Activated CD8-positive, alpha-beta memory T cell treated with anti-CD3 and anti-CD28 coated beads, Interleukin-2, amount 50 U/mL, for 48 hours (primary cell): ENCODE measurements around the gene POLR3K.

ENCODE experiments used
- DNase-seq: peaks from one replicate; pipeline ENCODE4 v3.0.0-alpha.2; 2020

Gene POLR3K

DNA sequence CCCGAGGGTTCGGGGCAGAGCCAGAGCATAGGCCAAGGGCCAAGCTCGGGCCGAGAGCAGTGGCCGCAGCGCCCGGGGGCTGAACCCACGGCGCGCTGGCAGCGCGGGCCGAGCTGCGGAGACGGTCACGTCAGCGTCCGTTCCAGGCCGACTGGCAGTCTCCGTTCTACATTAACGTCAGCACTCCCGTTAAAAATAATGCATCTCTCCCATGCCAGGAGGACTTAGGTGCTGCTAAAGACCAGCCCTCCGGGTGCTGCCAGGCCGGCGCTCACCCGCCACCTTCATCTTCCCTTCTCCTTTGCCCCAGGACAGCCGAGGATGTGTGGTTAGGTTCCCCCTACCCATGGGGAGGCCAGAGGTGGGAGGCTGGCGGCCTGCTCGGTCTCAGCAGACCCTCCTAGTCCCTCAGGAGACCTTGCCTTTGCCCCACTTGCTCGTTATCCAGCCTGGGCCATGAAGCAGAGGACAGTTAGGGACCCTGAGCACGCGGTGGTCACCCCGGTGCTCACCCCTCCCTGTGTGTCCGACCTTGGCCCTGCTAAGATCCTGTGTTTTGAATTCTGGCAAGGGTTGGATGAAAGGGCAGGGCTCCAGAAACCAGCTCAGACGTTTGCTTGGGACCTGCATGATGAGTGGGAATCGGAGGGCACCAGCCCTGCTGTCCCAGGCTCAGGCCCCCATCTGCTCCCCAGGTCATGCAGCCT, 25.2 kb upstream of the POLR3K start:
- DNase-seq = no peak

DNA sequence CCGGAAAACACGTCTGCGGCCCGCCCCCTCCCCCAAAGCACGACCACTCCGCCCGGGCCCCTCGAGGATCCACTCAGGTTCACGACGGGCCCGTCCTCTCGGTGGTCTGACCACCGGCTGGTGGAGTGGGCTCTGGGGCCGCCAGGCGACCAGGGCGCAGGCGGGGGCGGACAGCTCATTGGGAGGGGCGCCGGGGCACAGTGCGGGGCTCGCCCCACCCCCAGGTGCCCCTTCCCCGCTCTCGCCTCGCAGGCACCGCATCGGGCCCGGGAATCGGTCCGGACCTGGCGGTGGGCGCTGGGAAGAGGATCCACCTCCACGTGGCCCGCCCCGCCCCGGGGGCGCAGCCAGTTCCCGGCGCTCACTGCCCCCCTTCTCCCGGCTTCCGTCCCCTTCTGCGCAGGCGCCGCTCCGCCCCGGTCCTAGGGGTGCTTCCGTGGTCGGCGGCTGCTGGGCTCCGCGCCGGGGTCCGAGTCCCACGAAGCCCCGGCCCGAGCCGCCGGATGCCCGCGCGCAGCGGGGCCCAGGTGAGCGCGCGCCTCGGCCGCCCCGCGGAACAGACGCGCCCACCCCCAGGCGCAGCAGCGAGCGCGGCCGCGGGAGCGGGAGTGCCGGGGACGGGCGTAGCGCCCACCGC, 24.5 kb upstream of the POLR3K start, which contains the start of gene MPG:
Gene MPG (plus strand): TSS at position 419 of the 637 bp plus-strand sequence. CDS start 85 bp downstream, at position 504.
- peak; percentile 92 for DNase-seq

DNA sequence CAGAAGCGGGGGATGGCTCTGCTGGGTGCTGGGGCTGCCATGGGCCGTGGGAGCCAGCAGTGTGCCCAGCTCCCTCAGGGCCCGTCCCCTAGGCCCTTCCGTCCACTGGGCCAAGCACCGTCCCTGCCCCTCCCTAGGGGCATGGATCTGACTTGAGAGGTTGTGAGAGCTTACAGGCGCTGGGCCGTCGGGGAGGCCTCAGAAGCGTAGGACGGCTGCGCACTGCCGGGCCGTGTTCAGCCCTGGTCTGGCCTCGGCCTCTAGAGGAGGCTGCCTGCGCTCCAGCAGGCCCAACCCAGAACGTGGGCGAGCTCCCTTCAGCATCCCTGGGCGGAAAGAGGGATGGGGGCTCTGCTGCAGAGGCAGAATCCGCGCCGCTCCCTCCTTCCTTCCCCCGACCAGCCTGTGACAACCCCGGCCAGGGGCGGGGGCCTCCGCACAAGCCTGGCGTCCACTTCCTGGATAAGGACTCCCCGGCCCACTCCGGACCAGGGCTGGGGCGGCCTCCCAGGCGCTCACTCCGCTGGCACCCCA, 23.9 kb upstream of the POLR3K start:
- peak; percentile 77 for DNase-seq

DNA sequence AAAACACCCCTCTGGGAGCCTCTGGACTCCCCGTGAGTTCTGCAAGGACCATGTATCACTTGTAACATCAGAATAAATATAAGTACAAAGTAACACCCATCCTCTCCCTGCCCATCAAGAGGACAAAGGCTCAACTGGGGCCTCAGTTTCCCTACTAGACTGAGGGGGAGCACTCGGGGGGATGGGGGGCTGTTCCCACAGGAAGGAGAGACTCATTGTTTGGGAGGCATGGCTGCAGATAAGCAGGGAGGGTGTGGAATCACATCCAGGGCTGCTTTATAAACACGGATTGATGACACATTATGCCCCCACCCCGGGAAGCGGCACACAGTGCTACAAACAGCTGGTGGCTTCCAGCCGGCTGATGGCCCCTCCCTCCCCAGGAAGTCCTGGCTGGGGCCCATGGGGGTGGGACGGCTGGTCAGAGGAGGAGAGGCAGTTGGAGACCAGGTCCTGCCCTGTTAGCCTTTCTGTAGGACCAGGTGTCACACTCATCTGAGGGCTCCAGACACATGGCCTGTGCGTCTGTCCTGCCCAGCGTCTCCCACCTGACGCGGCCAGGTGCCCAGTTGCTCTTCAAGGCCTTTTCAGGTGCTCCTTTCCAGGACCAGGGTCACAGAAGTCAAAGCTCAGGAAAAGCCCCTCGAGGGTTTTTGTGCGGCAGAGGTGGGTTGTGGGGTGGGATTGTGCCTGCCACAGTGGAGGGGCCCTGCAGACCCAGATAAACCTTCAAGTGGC, 23.3 kb upstream of the POLR3K start:
- no peak for DNase-seq

DNA sequence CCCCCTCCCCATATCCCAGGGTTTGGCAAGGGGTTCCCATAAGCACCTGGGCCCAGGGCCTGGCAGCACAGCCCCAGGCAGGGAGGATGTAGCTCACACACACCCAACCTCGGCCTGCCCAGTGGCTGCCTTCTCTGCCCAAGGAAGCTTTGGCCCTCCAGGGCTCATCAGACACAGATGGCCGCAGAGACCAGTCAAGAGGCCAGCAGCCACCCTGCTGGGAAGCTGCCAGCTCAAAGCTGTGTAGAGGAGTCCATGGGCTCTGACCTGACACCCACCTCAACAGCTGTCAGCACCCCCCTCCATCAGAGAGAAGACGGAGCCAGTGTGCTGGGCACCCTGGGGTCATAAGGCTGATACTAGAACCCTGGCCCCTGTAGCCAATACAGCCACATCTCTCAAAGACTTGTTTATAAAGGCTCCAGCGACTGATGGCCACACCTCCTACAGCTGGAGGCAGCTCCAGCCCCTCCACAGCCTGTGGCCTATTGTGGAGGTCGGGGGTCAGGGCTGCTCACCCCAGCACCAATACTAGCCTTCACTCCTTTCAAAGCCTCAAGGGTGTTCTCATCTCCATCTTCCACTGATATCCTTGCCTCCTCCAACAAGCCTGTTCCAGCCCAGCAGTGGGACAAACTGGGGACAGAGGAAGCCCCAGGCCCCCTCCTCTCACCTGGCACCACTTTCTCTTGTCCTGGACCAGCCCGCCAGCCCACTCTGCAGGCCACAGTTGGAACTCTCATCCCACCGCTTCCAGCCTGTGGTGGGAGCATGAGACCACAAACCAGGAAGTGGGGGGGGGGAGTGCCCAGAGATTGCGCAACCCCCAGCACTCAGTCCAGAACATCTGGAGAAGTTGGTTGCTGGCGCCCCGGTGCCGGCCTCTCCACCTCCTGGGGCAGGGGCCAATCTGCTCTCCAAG, 22.4 kb upstream of the POLR3K start:
- DNase-seq = no peak

DNA sequence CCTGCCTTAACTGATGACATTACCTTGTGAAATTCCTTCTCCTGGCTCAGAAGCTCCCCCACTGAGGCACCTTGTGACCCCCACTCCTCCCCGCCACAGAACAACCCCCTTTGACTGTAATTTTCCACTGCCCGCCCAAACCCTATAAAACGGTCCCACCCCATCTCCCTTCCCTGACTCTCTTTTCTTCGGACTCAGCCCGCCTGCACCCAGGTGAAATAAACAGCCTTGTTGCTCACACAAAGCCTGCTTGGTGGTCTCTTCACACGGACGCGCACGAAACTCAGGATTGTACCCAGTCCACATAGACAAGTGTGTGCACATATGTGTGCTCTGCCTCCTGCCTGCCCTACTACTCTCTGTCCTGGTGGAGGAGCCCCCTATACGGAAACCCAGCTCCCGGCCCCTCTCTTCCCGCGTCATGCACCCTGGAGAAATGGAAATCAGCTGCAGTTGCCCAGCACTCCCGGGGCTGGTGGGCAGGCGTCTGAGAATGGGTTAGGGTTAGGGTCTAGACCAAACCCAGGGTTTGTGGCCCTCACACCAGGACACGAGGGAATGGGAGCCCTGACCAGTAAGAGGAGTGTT, 21.4 kb upstream of the POLR3K start:
- no peak for DNase-seq

DNA sequence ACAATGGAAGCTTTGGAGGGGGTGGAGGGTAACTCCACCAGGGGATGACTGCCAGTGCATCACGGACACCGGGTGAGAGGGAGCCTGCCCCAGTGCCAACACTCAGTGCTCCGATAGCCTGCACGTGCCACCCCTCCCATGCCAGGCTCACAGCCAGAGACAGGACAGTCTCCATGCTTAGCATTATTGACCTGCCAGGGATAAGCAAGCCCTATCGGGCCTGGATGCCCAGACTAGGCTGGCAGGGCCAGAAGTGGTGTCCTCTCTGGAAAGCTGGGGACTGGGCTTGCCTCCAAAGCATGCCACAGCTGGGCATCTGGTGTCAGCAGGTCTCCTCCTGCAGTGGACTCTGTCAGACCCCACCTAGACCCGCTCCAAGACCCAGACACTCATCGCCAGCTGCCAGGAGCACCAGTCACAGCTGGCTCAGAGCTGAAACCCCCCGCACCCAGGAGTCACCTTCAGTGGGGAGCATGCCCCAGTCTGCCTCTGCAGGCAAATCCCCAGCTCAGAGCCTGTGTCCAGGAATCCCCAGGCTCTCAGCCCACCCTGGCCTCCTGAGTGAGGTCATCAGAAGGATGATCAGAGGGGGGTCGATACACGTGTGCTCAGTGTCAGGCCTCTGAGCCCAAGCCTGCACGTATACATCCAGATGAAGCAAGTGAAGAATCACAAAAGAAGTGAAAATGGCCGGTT, 20.8 kb upstream of the POLR3K start:
- no peak for DNase-seq

DNA sequence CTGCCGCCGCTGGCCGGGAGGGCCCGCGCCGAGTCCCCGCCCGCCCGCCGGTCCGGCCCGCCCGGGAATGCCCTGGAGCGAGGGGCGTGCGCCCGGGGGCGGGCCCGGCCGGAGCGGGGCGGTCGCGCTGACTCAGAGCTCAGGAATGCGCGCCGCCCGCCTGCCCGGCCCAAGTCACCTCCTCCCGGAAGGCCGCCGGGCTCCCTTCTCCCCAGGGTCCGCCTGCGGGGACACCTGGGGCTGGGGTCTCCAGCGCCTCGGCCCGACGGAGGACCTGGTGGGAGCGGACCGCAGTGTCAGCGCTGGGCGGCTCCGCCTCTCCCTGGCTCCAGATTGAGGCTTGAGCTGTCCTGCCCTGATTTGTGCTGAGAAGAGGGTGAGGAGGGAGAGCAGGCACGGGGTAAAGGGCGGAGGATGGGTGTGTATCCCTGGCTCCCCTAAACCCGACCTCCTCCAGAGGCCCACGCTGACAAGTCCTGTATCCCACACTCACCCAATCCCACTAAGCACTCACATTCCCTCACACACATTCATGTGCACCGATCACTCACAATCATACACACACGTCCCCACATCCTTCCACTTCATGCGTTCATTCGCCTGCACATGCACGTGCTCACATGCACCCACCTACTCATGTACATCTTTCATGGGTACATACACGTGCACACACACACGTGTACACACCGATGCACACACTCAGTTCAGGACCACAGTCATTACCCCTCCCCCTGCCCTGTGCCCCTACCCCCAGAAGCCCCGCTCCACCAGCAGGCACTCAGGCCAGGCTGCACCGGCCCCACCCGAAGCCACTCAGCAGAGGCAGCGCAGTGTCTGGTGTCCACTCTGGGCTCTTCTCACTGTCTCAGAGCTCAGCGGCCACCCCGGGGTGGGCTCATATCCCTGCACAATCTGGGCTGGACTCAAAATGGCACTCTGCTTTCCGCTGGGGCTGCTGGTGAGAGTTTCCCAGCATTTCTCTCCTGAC, 19.4 kb upstream of the POLR3K start, which contains the start of gene RHBDF1:
Gene RHBDF1 (minus strand): TSS at position 71 of the 988 bp plus-strand sequence. CDS start 7,616 bp downstream, outside the sequence.
- DNase-seq = no peak

DNA sequence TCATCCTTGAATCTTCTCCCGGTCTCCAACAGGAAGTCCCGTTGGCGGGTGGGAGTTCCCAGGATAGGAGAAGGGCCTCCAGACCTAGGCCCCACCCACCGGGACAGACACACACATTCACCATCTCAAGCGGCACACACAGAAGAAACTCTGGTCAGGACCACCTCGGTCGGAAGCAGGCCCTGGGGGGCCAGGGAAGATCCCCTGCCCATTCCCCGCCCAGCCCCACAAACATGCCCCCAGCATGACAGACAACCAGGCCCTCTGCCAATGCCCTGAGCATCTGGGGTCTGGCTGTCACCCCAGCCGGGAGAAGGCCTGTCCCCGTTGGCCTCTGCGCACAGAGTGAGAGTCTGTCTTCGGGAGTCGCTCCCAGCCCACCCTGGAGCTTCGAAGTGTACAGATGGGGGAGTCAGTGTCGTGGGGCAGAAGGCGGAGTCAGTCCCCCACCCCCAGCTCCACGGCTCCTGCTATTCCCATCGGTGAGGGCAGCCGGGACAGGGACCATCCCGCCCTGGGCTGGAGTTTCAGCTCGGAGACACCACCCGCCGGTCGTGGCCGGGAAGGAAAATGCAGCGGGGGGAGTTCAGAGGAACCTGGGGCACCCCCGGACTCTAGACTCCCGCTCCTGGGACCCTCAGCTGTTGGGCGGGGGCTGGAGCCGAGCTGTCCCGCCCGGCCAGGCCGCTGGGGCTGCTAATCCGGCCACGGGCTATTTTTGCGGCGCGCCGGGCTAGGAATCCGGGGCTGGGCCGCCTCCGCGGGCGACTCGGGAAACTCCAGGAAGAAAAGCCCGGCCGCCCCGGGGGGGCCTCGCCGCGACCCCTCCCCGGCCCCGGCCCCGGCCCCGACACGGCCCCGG, 18.4 kb upstream of the POLR3K start:
- no peak for DNase-seq

DNA sequence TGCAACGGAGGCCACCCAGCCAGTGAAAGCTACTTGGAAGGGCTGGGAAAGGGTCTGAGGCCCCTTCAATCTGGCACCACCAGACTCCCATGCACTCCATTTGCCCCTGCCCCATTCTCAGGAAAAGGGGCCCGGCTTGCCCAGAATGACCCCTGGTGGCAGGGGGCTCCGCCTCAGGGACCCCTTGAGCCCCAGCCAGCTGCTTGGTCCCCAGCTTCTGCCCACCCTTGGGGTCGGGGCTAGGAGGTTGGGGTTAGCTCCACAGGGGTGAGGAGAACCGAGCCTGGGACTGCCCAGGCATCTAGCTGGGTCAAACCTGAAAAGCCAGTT, 17.8 kb upstream of the POLR3K start:
- no peak for DNase-seq

DNA sequence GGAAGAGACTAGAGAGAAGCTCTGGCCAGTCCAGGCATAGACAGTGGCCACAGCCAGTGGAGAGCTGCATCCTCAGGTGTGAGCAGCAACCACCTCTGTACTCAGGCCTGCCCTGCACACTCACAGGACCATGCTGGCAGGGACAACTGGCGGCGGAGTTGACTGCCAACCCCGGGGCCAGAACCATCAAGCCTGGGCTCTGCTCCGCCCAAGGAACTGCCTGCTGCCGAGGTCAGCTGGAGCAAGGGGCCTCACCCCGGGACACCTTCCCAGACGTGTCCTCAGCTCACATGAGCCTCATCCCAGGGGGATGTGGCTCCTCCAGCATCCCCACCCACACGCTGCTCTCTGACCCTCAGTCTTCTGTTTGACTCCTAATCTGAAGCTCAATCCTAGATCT, 15.8 kb upstream of the POLR3K start:
- DNase-seq = no peak

DNA sequence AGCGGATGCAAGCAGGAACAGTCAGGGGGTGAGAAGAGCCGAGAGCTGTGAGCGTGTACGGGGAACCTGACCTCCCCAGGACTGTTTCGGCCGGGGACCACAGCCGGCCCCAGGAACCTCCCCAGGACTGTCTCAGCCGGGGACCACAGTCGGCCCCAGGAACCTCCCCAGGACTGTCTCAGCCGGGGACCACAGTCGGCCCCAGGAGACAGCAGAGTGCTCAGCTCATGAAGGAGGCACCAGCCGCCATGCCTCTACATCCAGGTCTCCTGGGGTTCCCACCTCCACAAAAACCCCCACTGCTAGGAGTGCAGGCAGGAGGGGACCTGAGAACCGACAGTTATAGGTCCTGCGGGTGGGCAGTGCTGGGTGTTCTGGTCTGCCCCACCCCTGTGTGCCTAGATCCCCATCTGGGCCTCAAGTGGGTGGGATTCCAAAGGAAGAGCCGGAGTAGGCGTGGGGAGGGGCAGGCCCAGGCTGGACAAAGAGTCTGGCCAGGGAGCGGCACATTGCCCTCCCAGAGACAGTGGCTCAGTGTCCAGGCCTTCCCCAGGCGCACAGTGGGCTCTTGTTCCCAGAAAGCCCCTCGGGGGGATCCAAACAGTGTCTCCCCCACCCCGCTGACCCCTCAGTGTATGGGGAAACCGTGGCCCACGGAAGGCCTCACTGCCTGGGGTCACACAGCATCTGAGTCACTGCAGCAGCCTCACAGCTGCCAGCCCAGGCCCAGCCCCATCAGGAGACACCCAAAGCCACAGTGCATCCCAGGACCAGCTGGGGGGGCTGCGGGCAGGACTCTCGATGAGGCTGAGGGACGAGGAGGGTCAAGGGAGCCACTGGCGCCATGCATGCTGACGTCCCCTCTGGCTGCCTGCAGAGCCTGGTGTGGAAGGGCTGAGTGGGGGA, 14.7 kb upstream of the POLR3K start:
- no peak for DNase-seq

DNA sequence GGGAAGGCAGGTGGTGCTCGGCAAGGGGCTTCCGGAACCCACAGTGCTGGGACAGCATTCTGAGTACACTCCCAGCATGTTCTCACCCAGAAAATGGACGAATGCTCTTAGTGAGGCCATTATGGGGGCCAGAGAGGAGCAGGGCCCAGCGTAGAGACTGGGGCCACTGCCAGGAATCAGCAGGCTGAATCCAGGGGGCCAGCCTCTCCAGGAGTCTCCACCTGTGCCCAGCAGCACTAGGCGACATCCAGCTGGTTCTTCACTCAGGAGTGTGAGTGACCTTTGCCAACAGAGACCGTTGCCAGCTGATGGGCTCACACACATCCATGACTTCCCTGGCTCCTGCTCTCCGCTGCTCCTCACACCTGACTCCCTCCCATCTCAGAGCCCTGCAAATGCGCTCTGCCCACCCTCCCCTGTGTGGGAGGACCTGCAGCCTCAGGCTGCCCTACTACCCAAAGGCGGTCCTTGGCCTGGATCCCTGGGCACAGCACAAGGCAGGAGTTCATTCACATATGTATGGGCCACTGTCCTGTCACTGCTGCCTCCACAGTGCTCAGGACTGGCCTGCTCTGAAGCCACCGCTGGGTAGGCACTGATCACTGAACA, 13.9 kb upstream of the POLR3K start:
- DNase-seq = no peak

DNA sequence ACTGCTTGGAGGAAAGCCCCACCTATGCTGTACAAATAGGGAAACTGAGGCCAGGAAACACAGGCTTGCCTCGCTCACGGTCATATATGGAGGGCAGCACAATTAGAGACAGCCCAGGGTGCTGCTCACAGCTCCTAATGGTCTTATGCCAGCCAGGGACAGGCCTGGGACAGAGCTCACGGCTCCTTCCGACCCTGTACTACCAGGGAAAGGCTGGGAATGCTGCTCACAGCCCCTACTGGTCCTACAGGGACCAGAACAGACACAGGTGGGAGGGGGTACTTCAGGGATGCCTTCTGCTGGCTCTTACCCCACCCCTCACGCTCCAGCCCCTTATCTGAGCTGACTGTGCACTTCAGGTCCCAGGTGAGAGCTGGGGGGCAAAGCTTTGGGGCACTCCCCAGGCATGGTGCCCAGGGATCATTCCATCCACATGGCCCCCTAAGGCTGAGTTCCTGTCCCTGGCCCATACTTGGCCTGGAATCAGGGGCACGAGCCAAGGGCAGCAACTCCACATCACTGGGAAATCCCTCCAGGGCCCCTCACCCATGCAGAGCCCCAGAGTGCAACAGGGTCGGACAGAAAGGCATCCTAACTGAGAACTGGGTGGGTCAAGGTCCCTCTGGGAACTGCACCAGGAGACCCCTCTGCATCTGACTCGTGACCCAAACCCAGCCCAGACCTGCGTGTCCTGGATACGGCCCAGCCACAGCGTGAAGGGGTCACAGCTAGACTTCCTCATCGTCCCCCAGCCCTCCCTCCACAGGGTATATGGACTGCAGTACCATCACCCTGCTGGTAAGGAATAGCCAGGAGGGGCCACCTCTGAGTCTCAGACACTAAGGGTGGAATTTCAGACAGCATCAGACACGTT, 13.1 kb upstream of the POLR3K start:
- DNase-seq = no peak

DNA sequence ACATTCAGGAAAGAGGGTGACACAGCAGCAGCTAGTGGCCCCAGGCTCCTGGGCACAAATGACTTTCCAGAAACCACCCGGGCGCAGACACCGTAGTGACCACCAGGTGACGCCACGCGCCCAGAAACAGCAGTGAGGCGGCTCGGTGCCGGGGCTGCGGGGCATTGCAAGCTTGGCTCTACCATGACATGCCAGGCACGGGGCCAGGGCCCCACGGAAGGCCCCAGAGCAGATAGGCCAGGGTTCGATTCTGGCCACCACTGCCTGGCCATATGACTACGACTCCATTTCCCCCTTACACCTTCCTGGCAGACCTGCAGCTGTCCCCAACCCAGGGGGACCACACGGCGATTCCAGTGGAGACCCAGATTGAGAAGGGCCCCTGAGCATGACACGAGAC, 12.3 kb upstream of the POLR3K start:
- peak; percentile 95 for DNase-seq

DNA sequence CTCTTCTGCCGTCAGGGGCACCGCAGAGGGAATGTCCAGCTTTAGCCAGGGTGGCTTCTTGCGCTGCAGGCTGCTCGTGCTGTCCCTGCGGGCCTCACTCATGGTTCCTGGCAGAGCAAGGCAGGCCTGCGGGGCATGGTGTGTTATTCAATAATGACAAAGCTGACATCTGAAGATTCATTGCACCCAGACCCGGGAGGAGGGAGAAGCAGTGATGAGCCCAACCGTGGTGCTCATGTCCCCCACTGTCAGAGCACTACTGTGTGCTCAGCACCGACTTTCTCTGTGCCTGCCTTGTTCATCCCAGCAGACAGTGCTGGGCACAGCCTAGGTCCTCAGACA, 11.5 kb upstream of the POLR3K start:
- DNase-seq = no peak
